NK-92 (cell line): ENCODE measurements around the gene TEF.
"Not testable (repeated sequence)": the region's sequence is repeated elsewhere in the genome, so short reads cannot be mapped to it uniquely, and the experiment has no call there.

ENCODE experiments used
- DNase-seq: peaks from one replicate; lab custom pipeline; 2025; ENCODE audit not compliant: unreplicated experiment; lab: John Stamatoyannopoulos, UW

Gene TEF

GRCh38 chr22:41417622-41418390 is 36.1 kb downstream of the TEF start:
- DNase-seq = no peak

- DNase-seq = no peak
These were observed 37.0 kb downstream of the TEF start for GRCh38 chr22:41418717-41419116.

GRCh38 chr22:41425660-41426365 is 44.1 kb downstream of the TEF start:
- no peak for DNase-seq

- DNase-seq = no peak
These were observed 47.6 kb downstream of the TEF start for GRCh38 chr22:41429232-41429950.

GRCh38 chr22:41429951-41430332 is 48.2 kb downstream of the TEF start:
- DNase-seq = no peak

- DNase-seq = no peak
These were observed 49.9 kb downstream of the TEF start for GRCh38 chr22:41431656-41432055.

GRCh38 chr22:41433480-41433879 is 51.7 kb downstream of the TEF start:
- DNase-seq = not testable (repeated sequence)

- DNase-seq = not testable (repeated sequence)
These were observed 52.7 kb downstream of the TEF start for GRCh38 chr22:41434361-41435003.

GRCh38 chr22:41435560-41435959 is 53.8 kb downstream of the TEF start:
- no peak for DNase-seq

- no peak for DNase-seq
These were observed 54.8 kb downstream of the TEF start for GRCh38 chr22:41436322-41437113.

GRCh38 chr22:41437198-41437597 is 55.5 kb downstream of the TEF start:
- no peak for DNase-seq

GRCh38 chr22:41440511-41440910 is 58.8 kb downstream of the TEF start:
- DNase-seq = not testable (repeated sequence)

- no peak for DNase-seq
These were observed 60.6 kb downstream of the TEF start for GRCh38 chr22:41442240-41442792.

GRCh38 chr22:41444360-41445128 is 62.8 kb downstream of the TEF start:
- DNase-seq = no peak

GRCh38 chr22:41445129-41446056 is 63.7 kb downstream of the TEF start:
- DNase-seq = no peak

GRCh38 chr22:41446057-41446501 is 64.3 kb downstream of the TEF start:
- no peak for DNase-seq

GRCh38 chr22:41446639-41447434 is 65.1 kb downstream of the TEF start, which contains the start of gene TOB2:
TSS of gene TOB2 (minus strand) at chr22:41446801. CDS start at chr22:41437345, 9,456 bp downstream.
- DNase-seq = peak; percentile 28
